ENCODE measurements around the gene H2BK1.

GRCh38 chr7:151189038-151189437, 21.2 kb downstream of the H2BK1 start:
- TF ChIP-seq CREB1 (IDR thresholded peaks at IDR 0.05; ENCODE audit: low read depth) (no peak), RAD21 (IDR thresholded peaks at IDR 0.05; ENCODE audit: low read depth) (no peak), REST (IDR thresholded peaks at IDR 0.05; ENCODE audit: low read depth) (no peak), TAF1 (IDR thresholded peaks at IDR 0.05; ENCODE audit: low read depth) (no peak), FOXM1 (IDR thresholded peaks at IDR 0.05; ENCODE audit: borderline replicate concordance, low read depth) (no peak), MAX (IDR thresholded peaks at IDR 0.05) (no peak), TCF12 (IDR thresholded peaks at IDR 0.05; ENCODE audit: low read depth) (no peak), USF1 (IDR thresholded peaks at IDR 0.05) (no peak), EGR1 (IDR thresholded peaks at IDR 0.05) (no peak), YY1 (IDR thresholded peaks at IDR 0.05; ENCODE audit: low read depth) (no peak), CEBPB (IDR thresholded peaks at IDR 0.05) (no peak)

Data from Ishikawa (cell line).